ENCODE measurements around the gene POLR3G. TPM values are rescaled to one million over a fixed set of nuclear protein-coding genes. Genes with fewer than 3 reads are reported as not detected.

Gene POLR3G
- total RNA-seq, 1 donor from 2014 or later, result 0.88 TPM

GRCh38 chr5:90480699-90481098, 6.0 kb downstream of the POLR3G start:
- TF ChIP-seq, protein P1, sequence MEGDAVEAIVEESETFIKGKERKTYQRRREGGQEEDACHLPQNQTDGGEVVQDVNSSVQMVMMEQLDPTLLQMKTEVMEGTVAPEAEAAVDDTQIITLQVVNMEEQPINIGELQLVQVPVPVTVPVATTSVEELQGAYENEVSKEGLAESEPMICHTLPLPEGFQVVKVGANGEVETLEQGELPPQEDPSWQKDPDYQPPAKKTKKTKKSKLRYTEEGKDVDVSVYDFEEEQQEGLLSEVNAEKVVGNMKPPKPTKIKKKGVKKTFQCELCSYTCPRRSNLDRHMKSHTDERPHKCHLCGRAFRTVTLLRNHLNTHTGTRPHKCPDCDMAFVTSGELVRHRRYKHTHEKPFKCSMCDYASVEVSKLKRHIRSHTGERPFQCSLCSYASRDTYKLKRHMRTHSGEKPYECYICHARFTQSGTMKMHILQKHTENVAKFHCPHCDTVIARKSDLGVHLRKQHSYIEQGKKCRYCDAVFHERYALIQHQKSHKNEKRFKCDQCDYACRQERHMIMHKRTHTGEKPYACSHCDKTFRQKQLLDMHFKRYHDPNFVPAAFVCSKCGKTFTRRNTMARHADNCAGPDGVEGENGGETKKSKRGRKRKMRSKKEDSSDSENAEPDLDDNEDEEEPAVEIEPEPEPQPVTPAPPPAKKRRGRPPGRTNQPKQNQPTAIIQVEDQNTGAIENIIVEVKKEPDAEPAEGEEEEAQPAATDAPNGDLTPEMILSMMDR (IDR thresholded peaks at IDR 0.05; ENCODE audit: borderline replicate concordance), result no peak
- intact Hi-C loops (cut with micrococcal nuclease), result no loop called here
- H3K36me3 ChIP-seq, result no peaks in the 10 kb centered on the region
- no peaks in the 10 kb centered on the region for H3K9me3 ChIP-seq (replicated peaks)
- no peaks in the 10 kb centered on the region for H3K4me1 ChIP-seq
- no peak for DNase-seq
- H3K27me3 ChIP-seq (ENCODE audit: low read depth), result no peaks in the 10 kb centered on the region
- no peak overlapping the region for H3K4me3 ChIP-seq
- H3K27ac ChIP-seq (replicated peaks), result no peak overlapping the region

DNA sequence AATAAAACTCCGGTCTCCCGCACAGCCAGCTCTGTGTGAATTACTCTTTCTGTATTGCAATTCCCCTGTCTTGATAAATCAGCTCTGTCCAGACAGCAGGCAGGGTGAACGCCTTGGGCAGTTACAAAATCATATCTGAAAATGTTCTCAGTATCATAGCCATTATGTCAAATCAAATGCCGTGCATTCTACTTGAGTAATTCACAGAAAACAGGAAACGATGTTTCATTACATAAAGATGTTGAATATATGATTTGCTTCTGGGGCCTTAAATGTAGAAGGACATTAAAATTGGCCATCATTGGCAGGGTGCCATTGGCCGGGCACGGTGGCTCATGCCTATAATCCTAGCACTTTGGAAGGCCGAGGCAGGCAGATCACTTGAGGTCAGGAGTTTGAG, 8.5 kb downstream of the POLR3G start:
- DNase-seq, result no peak
- Histone ChIP-seq H3K9me3 (replicated peaks) (no peaks in the 10 kb centered on the region), H3K4me3 (no peak overlapping the region), H3K27me3 (ENCODE audit: low read depth) (no peaks in the 10 kb centered on the region), H3K4me1 (no peaks in the 10 kb centered on the region), H3K36me3 (no peaks in the 10 kb centered on the region), H3K27ac (replicated peaks) (no peak overlapping the region)
- intact Hi-C loops (cut with micrococcal nuclease), result no loop called here
- TF ChIP-seq, protein P1 (IDR thresholded peaks at IDR 0.05; ENCODE audit: borderline replicate concordance), result no peak

DNA sequence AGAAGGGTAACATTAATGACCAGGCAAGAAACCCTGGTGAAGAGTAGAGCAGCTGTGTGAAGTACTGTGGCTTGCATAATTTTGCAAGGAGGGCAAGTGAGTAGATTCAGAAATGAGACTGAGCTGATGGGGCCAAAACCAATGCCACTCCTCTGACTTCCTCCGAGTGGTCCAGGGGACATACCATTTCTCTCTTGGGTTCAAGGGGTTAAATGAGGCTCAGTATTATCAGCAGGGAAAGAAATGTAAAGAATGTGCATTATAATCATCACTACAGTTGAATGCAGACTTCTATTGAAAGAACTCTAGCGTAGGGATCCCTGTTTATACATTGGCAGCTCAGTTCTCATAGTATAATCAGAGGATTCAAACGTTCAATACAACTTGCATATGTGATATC, 9.9 kb downstream of the POLR3G start:
- intact Hi-C loops (cut with micrococcal nuclease), result no loop called here
- Histone ChIP-seq H3K4me1 (no peaks in the 10 kb centered on the region), H3K27me3 (ENCODE audit: low read depth) (no peaks in the 10 kb centered on the region), H3K9me3 (replicated peaks) (no peaks in the 10 kb centered on the region), H3K27ac (replicated peaks) (no peak overlapping the region), H3K4me3 (no peak overlapping the region), H3K36me3 (no peaks in the 10 kb centered on the region)
- no peak for DNase-seq
- TF ChIP-seq, protein P1 (IDR thresholded peaks at IDR 0.05; ENCODE audit: borderline replicate concordance), result no peak

GRCh38 chr5:90488791-90489190, 14.1 kb downstream of the POLR3G start:
- TF ChIP-seq, protein P1 (IDR thresholded peaks at IDR 0.05; ENCODE audit: borderline replicate concordance), result no peak
- no peaks in the 10 kb centered on the region for H3K36me3 ChIP-seq

DNA sequence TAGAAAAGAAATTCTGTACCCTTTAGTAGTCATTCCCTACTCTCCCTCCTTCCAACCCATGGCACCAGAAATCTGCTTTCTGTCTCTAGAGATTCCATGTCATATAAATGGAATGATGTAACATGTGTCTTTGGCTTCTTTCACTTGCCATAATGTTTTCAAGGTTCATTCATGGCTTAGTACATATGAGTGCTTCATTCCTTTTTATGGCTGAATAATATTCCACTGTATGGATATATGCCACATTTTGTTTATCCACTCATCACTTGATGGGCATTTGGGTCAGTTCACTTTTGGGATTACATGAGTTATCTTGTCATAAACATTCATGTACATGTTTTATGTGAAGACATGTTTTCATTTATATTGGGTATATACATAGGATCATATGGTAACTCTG, 19.4 kb downstream of the POLR3G start:
- DNase-seq, result no peak
- H3K27me3 ChIP-seq (ENCODE audit: low read depth), result no peaks in the 10 kb centered on the region
- no peaks in the 10 kb centered on the region for H3K4me1 ChIP-seq
- no peak overlapping the region for H3K4me3 ChIP-seq
- TF ChIP-seq, protein P1 (IDR thresholded peaks at IDR 0.05; ENCODE audit: borderline replicate concordance), result no peak
- intact Hi-C loops (cut with micrococcal nuclease), result no loop called here
- H3K36me3 ChIP-seq, result no peaks in the 10 kb centered on the region
- H3K27ac ChIP-seq (replicated peaks), result no peak overlapping the region
- peaks cover 5% of the 10 kb centered on the region for H3K9me3 ChIP-seq (replicated peaks)

More at GRCh38 chr5:90488791-90489190, 14.1 kb downstream of the POLR3G start:
- Histone ChIP-seq H3K27ac (replicated peaks) (no peak overlapping the region), H3K4me1 (no peaks in the 10 kb centered on the region), H3K4me3 (no peak overlapping the region), H3K9me3 (replicated peaks) (no peaks in the 10 kb centered on the region), H3K27me3 (ENCODE audit: low read depth) (no peaks in the 10 kb centered on the region)
- intact Hi-C loops (cut with micrococcal nuclease), result no loop called here
- no peak for DNase-seq

DNA sequence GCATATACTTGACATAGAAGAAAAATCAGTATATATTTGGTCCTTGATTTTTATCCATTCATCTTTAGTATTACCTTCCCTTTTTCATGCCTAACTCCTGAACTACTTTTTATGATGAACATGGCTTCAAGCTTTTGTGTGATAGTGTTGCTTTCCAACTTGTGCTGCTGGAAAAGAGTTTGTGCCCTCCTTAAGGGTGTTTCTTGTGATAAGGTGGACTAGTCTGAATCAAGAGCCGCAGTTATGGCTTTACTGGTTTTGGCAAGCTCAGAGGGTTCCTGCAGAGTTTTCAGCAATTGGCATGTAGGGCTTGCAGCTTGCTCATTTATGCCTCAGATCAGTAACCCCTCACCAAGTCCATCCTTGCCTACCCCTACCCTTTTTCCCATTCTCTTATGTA, 20.5 kb downstream of the POLR3G start:
- DNase-seq, result no peak
- Histone ChIP-seq H3K36me3 (no peaks in the 10 kb centered on the region), H3K4me1 (no peaks in the 10 kb centered on the region), H3K27ac (replicated peaks) (no peak overlapping the region), H3K27me3 (ENCODE audit: low read depth) (no peaks in the 10 kb centered on the region), H3K4me3 (no peak overlapping the region), H3K9me3 (replicated peaks) (peaks cover 5% of the 10 kb centered on the region)
- TF ChIP-seq, protein P1 (IDR thresholded peaks at IDR 0.05; ENCODE audit: borderline replicate concordance), result no peak
- intact Hi-C loops (cut with micrococcal nuclease), result no loop called here
